ENCODE results near the gene PABPC1L. TPM values are rescaled to one million over a fixed set of nuclear protein-coding genes. Genes with fewer than 3 reads are reported as not detected.

PABPC1L gene
- total RNA-seq, 6 experiments from 2014 or later: 14.4 to 22.4 (median 16.6) TPM

GRCh38 chr20:44894959-44895358 lies 14.9 kb upstream of the PABPC1L start:
- peaks cover 21% of the 10 kb centered on the region for H3K36me3 Mint-ChIP-seq (ENCODE audit: low read depth)
- no peak for DNase-seq
- H3K4me3 Mint-ChIP-seq: no peak overlapping the region
- no peaks in the 10 kb centered on the region for H3K9me3 Mint-ChIP-seq
- H3K27me3 Mint-ChIP-seq (ENCODE audit: insufficient read depth): peaks cover 1% of the 10 kb centered on the region; the same call in 1 of the 2 replicates
- TF ChIP-seq CTCF (IDR thresholded peaks at IDR 0.05): no peak
- 0 out of 2 replicates have a peak overlapping the region, but pooled peaks have one; percentile 3 for H3K27ac Mint-ChIP-seq
- peaks cover 48% of the 10 kb centered on the region for H3K4me1 Mint-ChIP-seq (ENCODE audit: low read depth)

GRCh38 chr20:44896583-44896982 lies 13.3 kb upstream of the PABPC1L start:
- H3K27ac Mint-ChIP-seq: peak overlapping the region; percentile 33; the same call in 1 of the 2 replicates
- TF ChIP-seq CTCF (IDR thresholded peaks at IDR 0.05): no peak
- no peaks in the 10 kb centered on the region for H3K9me3 Mint-ChIP-seq
- peaks cover 1% of the 10 kb centered on the region; the same call in 1 of the 2 replicates for H3K27me3 Mint-ChIP-seq (ENCODE audit: insufficient read depth)
- peaks cover 24% of the 10 kb centered on the region for H3K36me3 Mint-ChIP-seq (ENCODE audit: low read depth)
- peaks cover 61% of the 10 kb centered on the region for H3K4me1 Mint-ChIP-seq (ENCODE audit: low read depth)
- H3K4me3 Mint-ChIP-seq: no peak overlapping the region
- DNase-seq: no peak

- Mint-ChIP-seq H3K4me1 (ENCODE audit: low read depth) (peaks cover 67% of the 10 kb centered on the region), H3K4me3 (no peak overlapping the region), H3K27ac (no peak overlapping the region), H3K27me3 (ENCODE audit: insufficient read depth) (peaks cover 1% of the 10 kb centered on the region; the same call in 1 of the 2 replicates), H3K36me3 (ENCODE audit: low read depth) (peaks cover 20% of the 10 kb centered on the region), H3K9me3 (no peaks in the 10 kb centered on the region)
- no peak for TF ChIP-seq CTCF (IDR thresholded peaks at IDR 0.05)
- no peak for DNase-seq
Observed at GRCh38 chr20:44897133-44897532, 12.7 kb upstream of the PABPC1L start.

DNA sequence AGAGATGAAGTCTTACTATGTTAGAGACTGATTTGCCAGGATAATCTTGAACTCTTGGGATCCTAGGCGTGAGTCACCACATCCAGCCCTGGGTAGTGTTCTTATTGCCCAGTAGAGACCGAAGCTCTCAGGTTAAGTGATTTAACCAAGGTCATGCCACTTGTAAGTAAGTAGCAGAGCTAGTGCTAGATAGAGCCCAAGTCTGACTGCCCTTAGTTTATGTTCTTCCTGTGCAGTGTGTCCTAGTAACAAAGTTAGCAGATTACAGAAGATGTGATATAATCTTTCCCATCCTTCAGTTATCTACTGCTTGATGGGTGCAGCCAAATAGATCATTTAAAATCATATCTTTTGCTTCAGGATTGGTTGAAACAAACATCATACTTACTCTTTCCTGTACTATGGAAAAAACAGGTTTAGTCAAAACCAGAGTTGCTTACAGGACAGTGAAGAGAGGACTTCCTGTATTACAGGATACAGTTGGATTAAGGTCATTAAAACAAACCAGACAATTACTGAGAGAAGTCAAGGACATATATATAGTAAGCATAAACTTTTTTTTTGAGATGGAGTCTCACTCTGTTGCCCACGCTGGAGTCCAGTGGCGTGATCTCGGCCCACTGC lies 9.5 kb upstream of the PABPC1L start:
- Mint-ChIP-seq H3K27me3 (ENCODE audit: insufficient read depth) (no peaks in the 10 kb centered on the region), H3K4me3 (no peak overlapping the region), H3K4me1 (ENCODE audit: low read depth) (peaks cover 60% of the 10 kb centered on the region), H3K27ac (peak overlapping the region; percentile 33; the same call in 1 of the 2 replicates), H3K36me3 (ENCODE audit: low read depth) (peaks cover 37% of the 10 kb centered on the region), H3K9me3 (no peaks in the 10 kb centered on the region)
- no peak for TF ChIP-seq CTCF (IDR thresholded peaks at IDR 0.05)
- DNase-seq: no peak

- TF ChIP-seq CTCF (IDR thresholded peaks at IDR 0.05): no peak
- Mint-ChIP-seq H3K9me3 (no peaks in the 10 kb centered on the region), H3K27me3 (ENCODE audit: insufficient read depth) (no peaks in the 10 kb centered on the region), H3K27ac (no peak overlapping the region), H3K4me3 (no peak overlapping the region), H3K4me1 (ENCODE audit: low read depth) (peaks cover 43% of the 10 kb centered on the region), H3K36me3 (ENCODE audit: low read depth) (peaks cover 43% of the 10 kb centered on the region)
- DNase-seq: peak; percentile 48
Observed at GRCh38 chr20:44901974-44902373, 7.9 kb upstream of the PABPC1L start.

Data from HFFc6 (cell line).